Skeletal muscle tissue (tissue), 4 donors: ENCODE results near the gene JUN. TPM values are rescaled to one million over a fixed set of nuclear protein-coding genes. Genes with fewer than 3 reads are reported as not detected.

Experiments used
- H3K27ac ChIP-seq: one replicate; pipeline ENCODE4 v1.7.0; 2013; ENCODE audit warnings: mild to moderate bottlenecking, low read depth, low read length, inconsistent platforms
- H3K27me3 ChIP-seq, 3 donors: one replicate each; pipeline ENCODE4 v1.7.0; 2013; ENCODE audit warnings: low read length in 3 of 3; ENCODE audit not compliant: control insufficient read depth in 3 of 3, insufficient read depth in 3 of 3
- H3K36me3 ChIP-seq, 3 donors: one replicate each; pipeline ENCODE4 v1.7.0; 2013; ENCODE audit warnings: low read length in 3 of 3; ENCODE audit not compliant: control insufficient read depth in 3 of 3, insufficient read depth in 3 of 3
- H3K4me1 ChIP-seq, 3 donors: one replicate each; pipeline ENCODE4 v1.7.0; 2013; ENCODE audit warnings: low read length in 3 of 3, mild to moderate bottlenecking in 3 of 3; ENCODE audit not compliant: control insufficient read depth in 3 of 3, insufficient read depth in 3 of 3
- H3K4me3 ChIP-seq, 3 donors: one replicate each; pipeline ENCODE4 v1.7.0; 2013; ENCODE audit warnings: low read length in 3 of 3
- H3K9ac ChIP-seq, 3 donors: one replicate each; pipeline ENCODE4 v1.7.0; 2013; ENCODE audit warnings: low read length in 3 of 3, mild to moderate bottlenecking in 3 of 3, moderate library complexity in 2 of 3, low read depth in 1 of 3
- H3K9me3 ChIP-seq, 3 donors: one replicate each; pipeline ENCODE4 v1.7.0; 2013; ENCODE audit warnings: low read length in 3 of 3; ENCODE audit not compliant: control insufficient read depth in 3 of 3
- total RNA-seq: library from RNA; depleted of rRNA; stranded (reverse); fragments of >200 nt; gene quantifications from one replicate; pipeline ENCODE4 v1.2.3, GENCODE V29; 2014
- donor health status: Osteomylitis.

JUN gene
- total RNA-seq: 103 TPM

GRCh38 chr1:58783993-58784757, at the start of gene JUN:
TSS of gene JUN (minus strand) at chr1:58784047. CDS start at chr1:58783070, 977 bp downstream.
- peak within 1 kb of the TSS; percentile 100 for H3K9ac ChIP-seq
- H3K4me3 ChIP-seq: peak within 1 kb of the TSS; percentile 98 to 99 (median 99)
- H3K27ac ChIP-seq: peak within 1 kb of the TSS; percentile 100
- no peaks in the 10 kb centered on the region for H3K9me3 ChIP-seq
- no peaks in the 10 kb centered on the region for H3K27me3 ChIP-seq
- peaks cover 9 to 15% (median 13%) of the 10 kb centered on the region in 3 donors for H3K36me3 ChIP-seq
- peaks cover 8 to 24% (median 19%) of the 10 kb centered on the region in 3 donors for H3K4me1 ChIP-seq

- Histone ChIP-seq H3K4me3 (no peak overlapping the region), H3K27ac (no peak overlapping the region), H3K9me3 (no peaks in the 10 kb centered on the region), H3K27me3 (no peaks in the 10 kb centered on the region), H3K4me1 (peaks cover 0 to 6% (median 0%) of the 10 kb centered on the region in 3 donors), H3K9ac (no peak overlapping the region), H3K36me3 (no peaks in the 10 kb centered on the region)
These were observed 49.3 kb upstream of the JUN start for GRCh38 chr1:58833166-58833565.

- Histone ChIP-seq H3K27me3 (no peaks in the 10 kb centered on the region), H3K27ac (no peak overlapping the region), H3K9me3 (peaks cover 0 to 5% (median 0%) of the 10 kb centered on the region in 3 donors), H3K36me3 (no peaks in the 10 kb centered on the region), H3K9ac (no peak overlapping the region), H3K4me3 (no peak overlapping the region), H3K4me1 (no peaks in the 10 kb centered on the region)
These were observed 46.4 kb upstream of the JUN start for GRCh38 chr1:58830291-58830690.

- no peak overlapping the region for H3K9ac ChIP-seq
- H3K27ac ChIP-seq: no peak overlapping the region
- H3K4me3 ChIP-seq: no peak overlapping the region
- H3K4me1 ChIP-seq: peaks cover 0 to 3% (median 3%) of the 10 kb centered on the region in 3 donors
- H3K27me3 ChIP-seq: no peaks in the 10 kb centered on the region
- H3K9me3 ChIP-seq: peaks cover 0 to 5% (median 0%) of the 10 kb centered on the region in 3 donors
- H3K36me3 ChIP-seq: no peaks in the 10 kb centered on the region
These were observed 46.0 kb upstream of the JUN start for GRCh38 chr1:58829866-58830265.

- Histone ChIP-seq H3K27ac (no peak overlapping the region), H3K9ac (no peak overlapping the region), H3K4me3 (no peak overlapping the region), H3K36me3 (no peaks in the 10 kb centered on the region), H3K4me1 (peaks cover 0 to 7% (median 3%) of the 10 kb centered on the region in 3 donors), H3K27me3 (no peaks in the 10 kb centered on the region), H3K9me3 (peaks cover 0 to 5% (median 0%) of the 10 kb centered on the region in 3 donors)
These were observed 43.5 kb upstream of the JUN start for GRCh38 chr1:58827298-58827697.

- no peak overlapping the region for H3K27ac ChIP-seq
These were observed 41.0 kb upstream of the JUN start for GRCh38 chr1:58824753-58825389.

GRCh38 chr1:58823481-58824010, 39.7 kb upstream of the JUN start:
- H3K27me3 ChIP-seq: no peaks in the 10 kb centered on the region
- no peak overlapping the region for H3K9ac ChIP-seq

More at GRCh38 chr1:58824753-58825389, 41.0 kb upstream of the JUN start:
- no peak overlapping the region for H3K4me3 ChIP-seq
- peaks cover 0 to 5% (median 0%) of the 10 kb centered on the region in 3 donors for H3K9me3 ChIP-seq
- H3K36me3 ChIP-seq: no peaks in the 10 kb centered on the region
- no peak overlapping the region for H3K9ac ChIP-seq
- H3K4me1 ChIP-seq: peaks cover 0 to 7% (median 3%) of the 10 kb centered on the region in 3 donors
- H3K27me3 ChIP-seq: no peaks in the 10 kb centered on the region

GRCh38 chr1:58821309-58821708, 37.5 kb upstream of the JUN start:
- Histone ChIP-seq H3K4me3 (no peak overlapping the region), H3K9ac (no peak overlapping the region), H3K27me3 (no peaks in the 10 kb centered on the region), H3K9me3 (no peaks in the 10 kb centered on the region), H3K27ac (no peak overlapping the region), H3K4me1 (peaks cover 6 to 14% (median 7%) of the 10 kb centered on the region in 3 donors), H3K36me3 (no peaks in the 10 kb centered on the region)

More at GRCh38 chr1:58823481-58824010, 39.7 kb upstream of the JUN start:
- H3K9me3 ChIP-seq: peaks cover 0 to 5% (median 0%) of the 10 kb centered on the region in 3 donors
- no peaks in the 10 kb centered on the region for H3K36me3 ChIP-seq
- H3K4me1 ChIP-seq: peaks cover 0 to 7% (median 3%) of the 10 kb centered on the region in 3 donors
- H3K27ac ChIP-seq: no peak overlapping the region
- no peak overlapping the region for H3K4me3 ChIP-seq

GRCh38 chr1:58818976-58819375, 35.1 kb upstream of the JUN start:
- Histone ChIP-seq H3K27me3 (no peaks in the 10 kb centered on the region), H3K27ac (no peak overlapping the region), H3K36me3 (no peaks in the 10 kb centered on the region), H3K4me3 (no peak overlapping the region), H3K9ac (no peak overlapping the region), H3K4me1 (peaks cover 11 to 20% (median 16%) of the 10 kb centered on the region in 3 donors), H3K9me3 (no peaks in the 10 kb centered on the region)

GRCh38 chr1:58818075-58818474, 34.2 kb upstream of the JUN start:
- H3K9ac ChIP-seq: no peak overlapping the region
- no peaks in the 10 kb centered on the region for H3K9me3 ChIP-seq
- H3K4me1 ChIP-seq: peaks cover 18 to 26% (median 21%) of the 10 kb centered on the region in 3 donors
- no peak overlapping the region for H3K4me3 ChIP-seq
- no peak overlapping the region for H3K27ac ChIP-seq
- no peaks in the 10 kb centered on the region for H3K36me3 ChIP-seq
- no peaks in the 10 kb centered on the region for H3K27me3 ChIP-seq
